ENCODE measurements around the gene SLC22A12.

Gene SLC22A12

DNA sequence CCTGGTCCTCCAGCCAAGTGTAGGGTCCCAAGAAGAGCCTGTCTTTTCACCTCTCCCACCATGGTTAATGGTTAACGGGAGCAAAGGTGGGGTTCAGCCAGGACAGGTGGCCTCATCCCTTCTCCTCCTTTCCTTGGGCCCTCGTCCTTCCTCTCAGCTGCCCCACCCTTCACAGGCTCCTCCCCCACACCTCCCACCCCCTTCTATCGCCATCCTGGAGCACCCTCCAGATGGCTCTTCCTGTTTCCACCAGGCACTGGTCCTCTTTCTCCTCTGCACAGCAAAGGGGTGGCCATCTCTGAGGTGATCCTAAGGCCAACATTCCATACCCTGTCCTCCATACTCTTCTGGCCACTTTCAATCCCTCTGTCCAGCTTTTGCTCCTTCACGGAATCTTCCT, 48.9 kb downstream of the SLC22A12 start:
- H3K4me3 ChIP-seq (ENCODE audit: low read depth, low read length) = no peak overlapping the region
- DNase-seq (ENCODE audit: low read depth) = no peak

DNA sequence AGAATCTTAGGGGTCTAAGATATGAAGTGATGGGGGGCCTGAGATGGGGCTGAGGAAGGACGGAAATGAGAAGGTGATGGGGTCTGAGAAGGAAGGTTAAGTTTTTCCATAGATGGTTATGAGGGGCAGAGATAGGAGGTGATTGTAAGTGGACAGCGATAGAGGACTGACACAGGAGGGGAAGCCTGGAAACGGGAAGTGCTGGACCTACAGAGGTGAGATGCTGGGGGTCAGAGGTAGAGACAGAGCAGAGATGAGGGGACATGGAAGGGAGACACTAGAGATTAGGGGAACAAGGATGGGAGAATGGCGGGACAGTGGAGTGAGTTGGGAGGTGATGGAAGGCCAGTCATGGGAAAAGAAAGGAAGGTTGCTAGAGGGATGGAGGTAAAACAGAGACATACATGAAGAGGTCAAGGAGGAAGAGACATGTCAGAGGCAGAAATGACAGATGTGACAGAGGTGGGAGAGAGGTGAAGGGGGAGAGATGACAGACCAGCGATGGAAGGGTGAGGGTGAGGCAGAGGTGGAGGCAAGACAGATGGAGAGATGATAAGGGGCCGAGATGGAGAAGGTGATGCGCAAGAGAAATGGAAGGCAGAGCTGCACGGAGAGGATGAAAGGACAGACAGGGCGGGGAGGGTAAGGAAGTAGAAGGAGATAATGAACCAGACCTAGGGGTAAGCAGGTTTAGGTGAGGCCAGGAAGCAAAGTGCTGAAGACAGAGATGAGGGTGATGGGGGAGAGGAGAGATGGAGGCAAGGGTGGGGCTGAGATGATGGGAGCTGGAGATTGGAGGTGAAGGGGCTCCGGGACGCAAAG, 50.8 kb downstream of the SLC22A12 start:
- H3K4me3 ChIP-seq (ENCODE audit: low read depth, low read length) = no peak overlapping the region
- no peak for DNase-seq (ENCODE audit: low read depth)

DNA sequence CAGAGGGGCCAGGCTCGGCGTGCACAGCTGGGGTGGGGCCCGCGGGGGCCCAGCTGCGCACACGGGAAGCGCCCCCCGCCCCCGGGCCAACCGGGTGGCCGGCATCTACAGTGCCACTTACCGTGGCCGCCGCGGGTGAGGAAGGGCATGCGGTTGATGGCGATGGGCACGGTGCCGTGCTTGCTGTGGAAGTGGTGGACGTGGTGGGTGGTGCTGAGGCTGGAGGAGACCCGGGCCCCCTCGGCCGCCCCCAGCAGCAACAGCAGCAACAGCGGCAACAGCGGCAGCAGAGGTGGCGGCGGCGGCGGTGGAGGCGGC, 51.4 kb downstream of the SLC22A12 start:
- H3K4me3 ChIP-seq (ENCODE audit: low read depth, low read length) = no peak overlapping the region
- DNase-seq (ENCODE audit: low read depth) = no peak

DNA sequence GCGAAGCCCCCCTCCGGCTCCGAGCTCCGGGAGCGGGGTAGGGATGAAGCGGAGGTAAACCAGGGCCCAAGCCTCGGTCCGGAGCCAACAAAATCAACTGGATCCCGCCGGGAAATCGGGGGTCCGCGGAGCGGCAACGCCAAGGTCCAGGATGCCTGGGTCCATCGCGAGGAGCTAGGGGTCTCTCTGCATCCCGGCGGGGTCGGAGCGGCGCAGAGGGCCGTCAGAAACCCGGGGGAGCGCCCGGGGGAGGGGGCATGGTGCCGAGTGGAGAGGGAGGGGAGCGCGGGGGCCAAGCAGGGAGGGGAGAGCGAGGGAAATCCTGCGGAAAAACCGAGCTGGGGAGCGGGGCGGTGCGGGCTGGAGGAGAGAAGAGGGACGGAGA, 51.8 kb downstream of the SLC22A12 start:
- peak overlapping the region; percentile 26 for H3K4me3 ChIP-seq (ENCODE audit: low read depth, low read length)
- no peak for DNase-seq (ENCODE audit: low read depth)

DNA sequence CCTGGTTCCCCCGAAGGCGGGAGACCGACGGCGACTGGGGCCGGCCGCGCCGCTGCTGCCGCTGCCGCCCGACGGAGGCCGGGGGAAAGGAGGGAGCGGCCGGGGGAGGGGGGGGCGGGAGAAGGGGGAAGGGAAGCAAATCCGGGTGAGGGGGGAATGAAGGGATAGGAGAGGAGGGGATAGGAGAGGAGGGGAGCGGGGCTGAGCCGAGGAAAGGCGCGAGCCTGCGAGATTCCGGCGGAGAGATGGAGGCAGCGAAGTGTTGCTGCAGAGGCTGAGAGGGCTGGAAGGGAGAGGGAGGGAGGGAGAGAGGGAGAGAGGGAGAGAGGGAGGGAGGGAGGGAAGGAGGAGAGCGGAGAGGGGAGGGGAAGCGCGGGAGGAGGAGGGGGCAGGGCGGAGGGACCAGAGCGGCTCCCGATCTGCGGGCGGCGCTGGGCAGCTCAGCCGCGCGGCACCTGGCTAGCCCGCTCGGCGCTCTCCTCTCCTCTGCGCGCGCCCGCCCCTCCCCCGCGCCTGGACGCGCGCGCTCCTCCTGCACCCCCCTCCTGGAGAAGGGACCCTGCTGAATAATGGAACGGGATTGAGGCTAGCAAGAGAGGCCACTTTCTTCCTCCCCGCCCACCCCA, 52.3 kb downstream of the SLC22A12 start:
- H3K4me3 ChIP-seq (ENCODE audit: low read depth, low read length) = no peak overlapping the region
- DNase-seq (ENCODE audit: low read depth) = no peak

DNA sequence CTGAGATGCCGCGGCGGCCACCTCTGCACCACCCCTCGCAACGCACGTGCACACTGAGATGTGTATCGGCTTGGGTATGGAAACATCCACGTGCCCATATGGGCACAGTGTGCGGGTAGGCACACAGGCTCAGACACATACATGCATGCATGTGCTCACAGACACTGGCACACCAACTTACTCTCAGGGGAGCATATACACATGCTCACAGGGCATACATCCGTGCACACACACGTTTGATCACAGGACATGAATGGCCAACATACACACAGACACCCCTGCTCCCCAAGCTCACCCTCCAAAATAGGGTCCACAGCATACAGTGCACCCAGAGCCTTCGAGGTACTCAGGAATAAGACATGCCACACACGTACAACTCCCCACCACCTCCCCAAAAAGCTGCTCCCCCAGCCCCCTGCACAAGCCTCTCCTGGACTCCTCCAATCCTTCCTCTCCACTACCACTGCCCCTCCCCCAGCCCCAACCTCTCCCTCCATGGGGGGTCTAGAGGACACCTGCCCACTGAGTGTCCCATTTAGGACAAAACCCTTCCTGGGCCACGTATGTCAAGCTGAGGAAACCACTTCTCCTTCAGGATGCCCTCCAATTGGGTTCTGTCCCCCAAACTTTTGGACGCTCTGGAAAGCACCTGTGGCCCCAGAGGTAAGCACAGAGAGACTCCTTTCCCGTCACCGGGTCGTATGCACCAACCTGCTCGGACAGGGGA, 53.1 kb downstream of the SLC22A12 start:
- DNase-seq (ENCODE audit: low read depth) = no peak

DNA sequence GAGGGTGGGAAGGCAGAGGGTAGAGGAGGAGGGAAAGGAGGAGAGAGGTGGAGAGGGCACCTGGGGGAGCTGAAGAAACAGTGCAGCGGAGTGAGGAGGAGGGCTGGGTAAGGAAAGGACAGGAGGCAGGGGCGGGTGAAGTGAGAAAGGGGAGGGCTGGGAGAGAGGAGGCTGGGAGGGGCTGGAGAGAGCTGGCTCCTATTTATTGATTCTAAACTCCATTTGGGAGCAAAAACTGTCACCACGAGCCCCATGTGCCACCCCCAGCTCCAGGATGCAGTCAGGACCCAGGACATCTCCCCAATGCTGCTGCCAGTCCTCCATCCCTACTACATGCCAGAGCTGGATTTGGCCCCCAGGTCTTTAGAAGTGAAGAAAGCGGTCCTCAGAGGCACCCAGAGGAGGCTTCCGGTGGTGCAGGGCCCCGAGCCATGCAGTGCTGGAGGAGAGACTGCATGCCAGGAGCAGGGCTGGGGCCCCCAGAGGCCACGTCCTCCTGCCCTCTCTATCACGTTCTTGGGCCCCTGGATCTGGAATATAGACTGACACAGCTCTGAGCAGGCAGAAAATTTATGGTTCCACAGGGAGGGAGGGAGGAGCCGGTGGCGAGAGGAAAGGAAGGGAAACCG, 53.7 kb downstream of the SLC22A12 start:
- DNase-seq (ENCODE audit: low read depth) = no peak
- H3K4me3 ChIP-seq (ENCODE audit: low read depth, low read length) = no peak overlapping the region

More for the DNA sequence above, 53.1 kb downstream of the SLC22A12 start:
- H3K4me3 ChIP-seq (ENCODE audit: low read depth, low read length) = no peak overlapping the region

DNA sequence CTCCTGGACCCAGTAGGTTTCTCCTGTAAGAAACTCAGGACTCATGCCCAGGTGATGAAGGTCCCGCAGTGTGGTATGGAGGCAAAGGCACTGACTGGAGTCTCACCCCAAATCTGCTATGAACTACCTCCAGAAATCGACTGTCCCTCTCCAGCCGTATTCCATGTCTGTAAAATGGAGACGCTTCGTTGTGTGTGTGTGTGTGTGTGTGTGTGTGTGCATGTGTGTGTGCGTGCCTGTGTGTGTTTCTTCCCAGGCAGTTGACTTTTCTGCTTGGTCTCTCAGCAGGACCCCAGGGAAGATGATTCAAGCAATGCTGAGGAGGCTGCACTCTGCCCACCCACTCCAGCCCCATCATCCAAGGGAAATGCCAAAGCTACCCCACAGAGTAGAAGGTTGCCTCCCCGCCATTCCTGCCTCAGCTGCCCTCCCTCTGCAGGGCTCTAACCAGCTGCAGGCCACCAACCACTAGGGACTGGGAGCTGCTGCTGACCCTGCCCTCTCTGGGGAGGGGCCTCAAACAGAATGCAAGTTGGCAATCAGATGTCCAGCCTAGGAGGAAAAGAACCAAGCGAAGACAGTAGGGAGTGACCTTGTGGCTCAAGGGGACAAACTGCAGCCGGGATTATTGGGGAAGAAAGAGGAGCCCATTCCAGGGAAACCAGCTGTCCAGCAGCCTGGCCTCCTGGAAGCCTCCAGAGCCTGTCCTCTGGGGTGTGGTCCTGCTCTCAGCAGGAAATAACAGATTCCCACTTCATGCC, 56.2 kb downstream of the SLC22A12 start:
- H3K4me3 ChIP-seq (ENCODE audit: low read depth, low read length) = no peak overlapping the region
- DNase-seq (ENCODE audit: low read depth) = no peak

DNA sequence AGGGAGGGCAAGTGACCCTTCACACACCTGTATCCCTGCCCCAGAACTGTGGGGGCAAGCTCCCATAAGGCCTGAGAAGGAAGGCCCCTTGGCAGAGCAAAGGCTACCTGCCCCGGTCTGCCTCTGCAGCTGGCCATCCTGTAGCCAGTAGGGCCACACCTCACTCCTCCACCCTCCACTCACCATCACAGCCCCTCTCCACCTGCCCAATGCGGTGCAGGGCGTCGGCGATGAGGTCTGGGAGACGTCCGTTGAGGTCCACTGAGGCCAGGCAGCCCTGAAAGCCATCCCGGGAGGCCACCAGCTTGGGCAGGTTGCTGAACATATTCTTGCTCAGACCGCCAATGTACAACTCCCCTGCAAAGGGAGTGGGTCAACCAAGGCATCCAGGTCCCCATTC, 57.5 kb downstream of the SLC22A12 start:
- no peak overlapping the region for H3K4me3 ChIP-seq (ENCODE audit: low read depth, low read length)
- no peak for DNase-seq (ENCODE audit: low read depth)

DNA sequence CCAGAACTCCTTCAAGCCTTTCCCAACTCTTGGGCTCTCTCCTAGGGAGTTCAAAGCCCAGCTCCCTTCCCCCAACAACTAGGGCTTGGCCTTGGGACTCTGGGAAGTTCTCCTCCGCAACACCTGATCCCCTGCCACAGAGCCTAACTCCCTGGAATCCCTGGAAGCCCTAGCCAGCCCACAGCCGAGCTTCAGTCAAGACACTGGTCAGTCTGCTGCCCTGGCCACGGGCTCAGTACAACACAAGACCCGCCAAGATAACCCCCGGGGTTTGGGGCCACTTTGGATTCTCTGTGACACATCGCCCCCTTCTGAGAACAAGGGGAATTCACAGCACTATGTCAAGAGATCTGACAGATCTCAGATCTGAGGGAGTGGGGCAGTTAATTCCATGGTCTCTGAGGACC, 58.3 kb downstream of the SLC22A12 start:
- DNase-seq (ENCODE audit: low read depth) = no peak
- H3K4me3 ChIP-seq (ENCODE audit: low read depth, low read length) = no peak overlapping the region

DNA sequence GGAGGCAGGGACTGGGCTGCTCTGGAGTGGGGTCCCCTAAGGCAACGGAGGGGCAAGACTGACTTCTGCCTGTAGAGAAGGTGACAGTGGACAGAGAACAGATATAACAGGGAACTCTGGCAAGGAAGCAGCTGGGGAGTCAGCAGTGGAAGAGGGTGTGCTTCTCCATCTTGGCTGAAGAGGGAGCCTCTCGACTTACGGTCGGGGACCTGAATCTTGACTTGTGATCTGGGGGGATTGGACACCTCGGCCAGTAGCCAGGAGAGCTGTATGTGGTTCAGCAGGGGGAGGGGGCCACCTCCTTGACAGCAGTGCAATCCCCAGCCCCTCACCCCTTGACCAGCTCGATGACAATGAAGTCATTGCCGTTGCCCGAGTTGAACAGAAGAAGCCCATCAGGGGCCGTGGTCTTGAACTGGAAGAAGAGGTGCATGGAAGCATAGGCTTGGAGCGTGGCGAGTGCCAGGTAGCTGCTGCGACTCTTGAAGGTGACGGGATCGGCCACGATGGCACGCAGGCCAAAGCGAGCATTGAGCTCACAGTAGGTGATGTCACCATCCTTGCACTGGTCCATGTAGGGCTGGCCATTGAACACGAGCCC, 60.0 kb downstream of the SLC22A12 start:
- no peak for DNase-seq (ENCODE audit: low read depth)
- H3K4me3 ChIP-seq (ENCODE audit: low read depth, low read length) = no peak overlapping the region
